GM21381 (cell line): ENCODE data around the gene HORMAD2.
"Not testable (repeated sequence)": the region's sequence is repeated elsewhere in the genome, so short reads cannot be mapped to it uniquely, and the experiment has no call there.

Experiments
- ATAC-seq: cut with Tn5 transposase; IDR thresholded peaks from one replicate; pipeline ENCODE4 v1.9.1; 2021; ENCODE audit warnings: mild to moderate bottlenecking, moderate library complexity; ENCODE audit not compliant: unreplicated experiment

Gene HORMAD2

DNA sequence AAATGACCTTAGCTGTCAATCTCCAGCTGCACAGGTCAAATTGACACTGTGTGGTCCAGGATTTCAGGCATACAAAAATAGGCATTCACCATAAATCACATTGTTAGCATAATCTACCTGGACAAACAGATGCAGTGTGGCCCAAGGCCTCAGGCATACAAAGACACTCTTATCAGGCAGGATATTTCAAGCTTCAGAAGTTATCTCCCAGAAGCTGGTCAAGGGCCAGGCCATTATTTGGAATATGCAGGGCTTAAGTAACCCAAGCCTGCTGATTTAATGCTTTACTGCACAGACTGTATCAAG, 25.5 kb upstream of the HORMAD2 start:
- ATAC-seq, result no peak

DNA sequence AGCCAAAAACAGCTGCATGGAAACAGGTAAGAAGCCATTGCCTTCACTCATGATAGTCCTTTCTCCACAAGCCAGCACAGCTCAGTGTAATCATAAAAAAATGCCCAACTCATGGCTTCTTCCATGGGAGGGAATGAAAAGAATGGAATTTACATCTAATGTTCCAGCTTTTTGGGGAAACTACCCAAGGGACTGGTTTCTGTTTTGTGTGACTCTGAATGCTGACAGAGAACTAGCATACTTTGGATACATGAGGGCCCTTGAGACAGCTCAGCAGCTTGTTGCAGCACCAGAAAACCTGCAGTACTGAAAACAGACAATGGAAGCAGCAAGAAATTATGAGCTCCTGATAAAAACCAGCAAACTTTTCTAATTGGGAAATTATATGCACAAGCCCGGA, 24.2 kb upstream of the HORMAD2 start:
- no peak for ATAC-seq

DNA sequence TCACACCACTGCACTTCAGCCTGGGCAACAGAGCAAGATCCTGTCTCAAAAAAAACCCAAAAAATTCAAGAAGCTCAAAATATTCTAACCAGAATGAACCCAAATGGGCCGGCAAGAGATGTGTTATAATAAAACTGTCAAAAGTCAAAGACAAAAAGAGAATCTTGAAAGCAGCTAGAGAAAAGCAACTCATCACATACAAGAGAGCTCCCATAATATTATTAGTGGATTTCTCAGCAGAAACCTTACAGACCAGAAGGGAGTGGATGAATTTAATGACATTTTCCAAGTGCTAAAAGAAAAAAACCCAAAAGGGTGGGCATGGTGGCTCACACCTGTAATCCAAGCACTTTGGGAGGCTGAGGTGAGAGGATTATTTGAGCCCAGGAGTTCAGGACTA, 22.9 kb upstream of the HORMAD2 start:
- no peak for ATAC-seq

DNA sequence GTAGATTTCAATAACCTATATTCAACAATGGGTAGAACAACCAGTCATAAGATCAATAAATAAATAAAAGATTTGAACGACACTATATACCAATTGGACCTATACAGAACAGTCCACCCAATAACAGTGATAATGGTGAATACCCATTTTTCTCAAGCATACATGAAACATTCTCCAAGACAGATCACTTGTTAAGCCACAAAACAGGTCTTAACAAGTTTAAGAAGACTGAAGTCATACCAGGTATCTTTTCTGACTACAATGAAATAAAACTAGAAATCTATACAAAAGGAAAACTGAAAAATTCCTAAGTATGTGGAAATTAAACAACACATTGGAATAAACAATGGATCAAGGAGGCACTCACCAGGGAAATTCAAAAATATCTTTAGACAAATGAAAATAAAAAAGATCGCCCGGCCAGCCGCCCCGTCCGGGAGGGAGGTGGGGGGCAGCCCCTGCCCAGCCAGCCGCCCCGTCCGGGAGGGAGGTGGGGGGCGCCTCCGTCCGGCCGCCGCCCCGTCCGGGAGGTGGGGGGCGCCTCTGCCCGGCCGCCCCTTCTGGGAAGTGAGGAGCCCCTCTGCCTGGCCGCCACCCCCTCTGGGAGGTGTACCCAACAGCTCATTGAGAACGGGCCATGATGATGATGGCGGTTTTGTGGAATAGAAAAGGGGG, 20.8 kb upstream of the HORMAD2 start:
- ATAC-seq, result not testable (repeated sequence)

DNA sequence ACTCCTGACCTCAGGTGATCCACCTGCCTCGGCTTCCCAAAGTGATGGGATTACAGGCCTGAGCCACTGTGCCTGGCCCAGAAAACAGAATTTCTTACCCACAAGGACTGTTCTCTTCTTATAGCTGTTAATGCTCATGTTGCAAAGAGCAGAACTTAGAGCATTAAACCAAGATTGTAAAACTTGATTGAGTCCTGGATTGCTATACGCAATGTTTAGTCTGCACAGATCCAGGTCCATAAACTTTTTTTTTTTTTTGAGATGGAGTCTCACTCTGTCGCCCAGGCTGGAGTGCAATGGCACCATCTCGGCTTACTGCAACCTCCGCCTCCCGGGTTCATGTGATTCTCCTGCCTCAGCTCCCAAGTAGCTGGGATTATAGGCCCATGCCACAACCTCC, 19.2 kb upstream of the HORMAD2 start:
- ATAC-seq, result not testable (repeated sequence)

DNA sequence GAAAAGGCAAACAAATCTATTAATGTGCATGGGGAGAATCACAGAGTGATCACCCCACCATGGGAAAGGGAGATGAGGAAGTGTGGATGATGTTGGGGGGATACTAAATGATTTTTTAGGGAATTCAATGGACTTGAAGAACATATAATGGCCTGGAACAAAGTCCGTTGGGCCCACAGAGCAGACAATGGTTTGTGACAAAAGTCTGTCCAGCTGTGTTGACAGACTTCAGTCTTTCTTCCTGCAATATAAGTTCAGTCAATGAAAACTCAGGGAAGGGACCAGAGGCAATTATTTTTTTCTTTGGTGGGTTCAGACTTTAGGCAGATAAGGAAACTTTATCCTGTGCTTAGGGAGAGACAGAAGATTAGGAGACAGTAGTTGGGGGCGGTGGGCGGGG, 18.0 kb upstream of the HORMAD2 start:
- no peak for ATAC-seq

DNA sequence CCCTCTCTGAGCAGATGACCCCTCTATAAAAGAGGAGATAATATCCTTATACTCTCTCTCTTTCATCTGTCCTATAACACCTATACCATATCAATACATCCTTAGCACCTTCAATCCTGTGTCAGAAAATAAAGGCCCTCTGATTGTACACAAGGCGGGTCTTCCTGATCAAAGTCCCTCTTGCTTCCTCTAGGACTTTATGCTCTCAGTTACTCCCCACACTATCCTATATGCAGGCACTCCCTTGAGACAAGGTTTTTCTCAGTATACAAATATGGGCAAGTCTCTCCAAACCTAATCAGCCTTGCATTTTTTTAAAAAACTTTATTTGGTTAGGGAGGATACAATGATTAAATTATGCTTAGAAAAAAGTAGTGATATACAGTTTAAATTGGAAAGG, 17.3 kb upstream of the HORMAD2 start:
- no peak for ATAC-seq

DNA sequence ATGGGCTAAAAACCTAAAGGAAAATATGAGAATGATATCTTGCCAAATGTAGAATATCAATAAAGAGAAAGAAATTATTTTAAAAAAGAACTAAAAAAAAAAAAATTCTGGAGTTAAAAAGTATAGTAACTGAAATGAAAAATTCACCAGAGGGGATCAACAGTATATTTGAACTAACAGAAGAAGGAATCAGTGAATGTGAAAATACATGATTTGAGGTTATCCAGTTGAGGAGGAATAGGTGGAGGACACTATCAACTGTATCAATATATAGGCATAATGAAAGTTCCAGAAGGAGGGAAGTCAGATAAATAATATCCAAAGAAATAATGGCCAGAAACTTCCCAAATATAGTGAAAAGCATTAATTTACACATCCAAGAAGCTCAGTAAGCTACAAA, 16.1 kb upstream of the HORMAD2 start:
- ATAC-seq, result no peak

DNA sequence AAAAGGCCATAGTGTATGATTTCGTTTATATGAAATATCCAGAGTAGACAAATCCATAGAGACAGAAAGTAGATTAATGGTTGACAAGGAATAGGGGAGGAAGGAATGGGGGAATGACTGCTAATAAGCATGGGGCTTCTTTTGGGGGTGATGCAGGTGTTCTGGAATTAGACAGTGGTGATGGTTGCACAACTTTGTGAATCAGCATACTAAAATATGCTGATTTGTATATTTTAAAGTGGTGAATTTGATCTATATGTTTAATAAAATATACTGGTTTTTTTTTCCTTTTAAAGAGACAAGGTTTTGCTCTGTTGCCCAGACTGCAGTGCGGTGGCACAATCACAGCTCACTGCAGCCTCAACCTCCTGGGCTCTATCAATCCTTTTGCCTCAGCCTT, 6.5 kb upstream of the HORMAD2 start:
- ATAC-seq, result no peak

DNA sequence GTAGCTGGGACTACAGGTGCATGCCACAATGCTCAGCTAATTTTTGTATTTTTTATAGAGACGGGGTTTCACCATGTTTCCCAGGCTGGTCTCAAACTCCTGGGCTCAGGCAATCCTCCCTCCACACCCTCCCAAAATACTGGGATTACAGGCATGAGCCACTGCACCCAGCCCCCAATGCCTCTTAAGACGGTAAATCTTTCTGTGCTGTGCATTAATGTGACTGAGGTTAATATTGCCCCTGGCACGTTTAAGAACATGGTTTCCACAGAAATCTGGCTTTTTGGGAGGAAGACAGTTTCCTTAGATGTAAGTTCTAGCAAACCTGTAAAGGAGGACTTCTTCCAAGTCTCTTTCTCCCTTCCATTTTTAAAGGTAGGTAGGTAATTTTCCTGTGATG, 6.1 kb upstream of the HORMAD2 start:
- ATAC-seq, result no peak

DNA sequence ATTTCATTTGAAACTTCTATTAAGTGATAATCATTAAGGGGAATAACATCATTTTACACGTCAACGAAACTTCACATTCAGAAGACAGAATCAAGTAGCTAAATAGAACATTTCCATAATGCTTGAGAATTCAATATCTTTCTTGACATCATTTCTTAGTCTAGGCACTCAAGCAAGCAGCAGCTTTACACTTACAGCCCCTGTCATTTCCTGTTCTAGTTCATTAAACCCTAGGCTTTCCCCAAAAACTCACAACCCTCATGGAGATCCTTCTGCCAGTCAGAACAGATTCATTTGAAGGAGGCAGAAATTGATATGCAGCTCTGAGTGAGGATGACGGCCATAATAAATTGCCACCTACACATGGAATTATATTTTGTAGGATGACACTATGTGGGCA, 5.3 kb upstream of the HORMAD2 start:
- no peak for ATAC-seq

DNA sequence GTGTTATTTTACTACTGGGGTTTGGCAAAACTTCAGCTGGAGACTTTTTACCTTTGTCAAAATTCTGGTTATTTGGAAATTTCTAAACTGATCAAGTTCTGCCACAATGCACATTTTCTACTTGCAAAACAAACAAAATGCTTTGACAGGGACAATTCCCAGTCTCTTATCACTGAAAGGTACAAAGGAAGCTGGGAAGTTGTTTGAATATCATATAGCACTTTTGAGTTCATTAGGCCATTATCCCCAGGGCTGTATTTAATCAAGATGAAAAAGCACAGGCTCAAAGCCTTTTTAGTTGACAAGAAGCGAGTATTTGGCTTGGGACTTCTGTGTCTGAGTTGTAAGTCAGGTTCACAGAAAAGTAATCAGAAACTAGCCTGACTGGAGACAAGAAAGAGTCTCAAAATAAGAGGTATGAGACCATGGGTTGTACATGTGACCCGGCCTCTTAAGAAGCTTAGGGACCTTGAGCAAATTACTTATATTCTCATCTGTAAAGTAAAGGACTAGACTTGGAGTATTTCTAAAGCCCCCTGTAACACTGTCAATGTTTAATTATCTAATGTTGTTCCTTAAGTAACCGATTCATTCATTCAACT, 2.9 kb upstream of the HORMAD2 start:
- no peak for ATAC-seq

DNA sequence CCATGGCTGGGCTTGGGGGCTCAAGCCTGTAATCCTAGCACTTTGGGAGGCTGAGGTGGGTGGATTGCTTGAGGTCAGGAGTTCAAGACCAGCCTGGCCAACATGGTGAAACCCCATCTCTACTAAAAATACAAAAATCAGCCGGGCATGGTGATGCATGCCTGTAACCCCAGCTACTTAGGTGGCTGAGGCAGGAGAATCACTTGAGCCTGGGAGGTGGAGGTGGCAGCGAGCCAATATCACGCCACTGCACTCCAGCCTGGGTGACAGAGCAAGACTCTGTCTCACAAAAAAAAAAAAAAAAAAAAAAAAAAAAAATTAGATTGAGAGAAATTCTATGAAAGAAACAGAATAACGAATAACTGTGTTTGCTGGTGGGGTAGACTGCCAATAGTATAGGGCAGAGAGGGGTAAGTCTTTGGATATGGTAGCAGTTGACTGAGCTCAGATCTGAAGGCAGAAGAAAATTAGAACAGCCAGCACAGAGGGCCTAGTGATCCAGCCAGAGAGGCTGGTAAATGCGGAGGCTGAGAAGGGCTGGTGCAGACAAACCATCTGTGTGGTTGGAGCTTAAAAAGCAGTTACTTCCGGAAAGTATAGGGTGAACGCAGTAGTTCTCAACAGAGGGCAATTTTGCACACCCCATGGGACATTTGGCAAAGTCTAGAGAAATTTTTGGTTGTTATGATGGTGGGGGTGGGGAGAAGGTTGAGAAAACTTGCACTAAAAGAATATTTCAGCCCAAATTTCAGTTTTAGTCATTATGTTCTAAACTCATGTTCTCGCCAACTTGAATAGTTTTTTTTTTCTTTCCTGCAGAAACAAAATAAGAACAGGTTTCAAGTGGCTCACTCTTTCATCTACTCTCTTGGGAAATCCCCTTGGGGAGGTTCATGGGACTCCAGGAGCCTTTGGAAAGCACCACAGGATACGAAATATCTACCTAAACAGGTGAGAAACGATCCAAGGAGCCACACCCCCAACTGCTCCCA, 1.6 kb upstream of the HORMAD2 start:
- no peak for ATAC-seq

DNA sequence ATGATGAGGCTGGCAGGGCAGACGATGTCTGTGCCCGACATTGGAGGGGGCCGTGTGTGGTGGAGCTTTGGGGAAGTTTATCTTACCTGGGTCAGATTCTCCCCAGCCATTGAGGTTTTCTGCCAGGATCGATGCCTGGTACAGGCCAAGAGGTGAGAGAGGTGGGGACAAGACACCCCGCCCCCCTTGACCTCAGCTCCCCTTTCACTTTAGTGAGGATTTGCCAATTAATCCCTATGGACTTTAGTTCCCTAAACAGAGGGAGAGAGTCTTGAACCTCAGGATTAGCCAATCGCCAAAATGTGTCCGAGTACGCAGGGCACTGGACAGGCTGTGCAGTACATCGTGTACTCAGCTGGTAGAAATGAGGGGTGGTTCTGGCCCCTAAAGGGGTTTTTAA, 541 bp downstream of the HORMAD2 start:
- ATAC-seq, result no peak

DNA sequence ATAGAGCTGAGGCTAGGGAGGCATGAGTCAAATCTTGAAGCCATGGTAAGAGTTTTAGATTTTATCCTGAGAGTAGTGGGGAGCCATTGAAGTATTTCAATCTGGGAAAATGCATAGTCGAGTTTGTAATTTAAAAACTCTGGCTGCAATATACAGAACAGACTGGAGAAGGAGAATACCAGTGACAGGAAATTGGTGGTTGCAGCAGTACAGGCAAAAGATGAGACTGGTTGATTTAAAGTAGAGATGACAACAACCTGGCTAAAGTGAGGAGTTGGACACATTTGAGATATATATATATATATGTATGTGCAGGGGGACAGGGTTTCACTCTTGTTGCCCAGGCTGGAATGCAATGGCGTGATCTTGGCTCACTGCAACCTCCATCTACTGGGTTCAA, 6.2 kb downstream of the HORMAD2 start:
- ATAC-seq, result no peak

DNA sequence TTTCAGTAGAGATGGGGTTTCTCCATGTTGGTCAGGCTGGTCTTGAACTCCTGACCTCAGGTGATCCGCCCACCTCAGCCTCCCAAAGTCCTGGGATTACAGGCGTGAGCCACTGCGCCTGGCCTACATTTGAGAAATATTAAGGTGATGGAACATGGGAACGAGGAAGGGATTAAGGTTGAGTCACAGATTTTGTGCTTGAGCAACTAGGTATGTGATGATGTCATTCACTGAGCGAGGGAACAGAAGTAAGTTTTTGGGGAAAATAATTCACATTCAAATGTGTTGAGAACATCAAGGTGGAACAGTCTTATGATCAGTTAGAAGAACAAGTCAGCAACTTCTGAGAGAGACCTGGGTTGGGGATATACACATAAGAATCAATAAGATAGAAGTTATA, 6.8 kb downstream of the HORMAD2 start:
- not testable (repeated sequence) for ATAC-seq

DNA sequence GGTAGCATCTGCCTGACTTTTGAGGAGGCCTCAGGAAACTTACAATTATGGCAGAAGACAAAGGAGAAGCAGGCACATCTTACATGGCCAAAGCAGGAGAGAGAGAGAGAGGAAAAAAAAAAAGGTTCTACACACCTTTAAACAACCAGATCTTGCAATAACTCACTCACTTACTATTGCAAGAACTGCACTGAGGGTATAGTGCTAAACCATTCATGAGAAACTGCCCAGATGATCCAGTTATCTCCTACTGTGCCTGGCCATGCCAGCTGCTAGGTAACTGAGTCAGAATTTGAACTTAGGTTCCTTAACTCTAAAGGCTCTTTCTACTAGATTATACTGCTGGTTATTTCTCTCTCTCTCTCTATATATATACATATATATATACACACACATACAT, 7.3 kb downstream of the HORMAD2 start:
- ATAC-seq, result no peak

DNA sequence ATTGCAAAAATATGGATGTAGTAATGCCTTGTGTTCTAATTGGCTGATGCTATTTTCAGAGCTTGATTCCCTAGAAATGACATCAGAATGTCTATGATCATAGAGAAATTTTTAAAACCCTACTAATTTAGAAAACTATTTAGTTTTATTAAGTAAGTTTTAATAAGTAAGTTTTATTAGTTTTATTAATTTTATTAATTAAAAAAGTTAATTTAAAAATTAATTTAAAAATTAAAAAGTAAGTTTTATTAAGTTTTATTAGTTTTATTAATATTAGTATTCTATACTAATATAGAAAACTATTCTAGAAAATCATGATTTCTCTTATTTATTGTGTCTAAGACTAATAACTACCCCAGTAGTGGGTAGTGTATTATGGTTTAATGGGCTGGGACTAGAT, 8.2 kb downstream of the HORMAD2 start:
- ATAC-seq, result no peak

DNA sequence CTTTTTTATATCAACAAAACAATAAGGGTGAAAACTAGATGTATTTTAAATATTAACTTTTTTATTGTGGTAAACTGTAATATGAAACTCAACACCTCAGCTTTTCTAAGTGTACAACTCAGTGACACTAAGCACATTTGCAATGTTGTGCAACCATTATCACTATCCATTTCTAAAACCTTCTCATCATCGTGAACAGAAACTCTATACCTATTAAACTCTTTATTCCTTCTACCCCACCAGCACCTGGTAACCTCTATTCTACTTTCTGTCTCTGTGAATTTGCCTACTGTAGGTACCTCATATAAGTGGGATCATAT, 9.4 kb downstream of the HORMAD2 start:
- ATAC-seq, result no peak

DNA sequence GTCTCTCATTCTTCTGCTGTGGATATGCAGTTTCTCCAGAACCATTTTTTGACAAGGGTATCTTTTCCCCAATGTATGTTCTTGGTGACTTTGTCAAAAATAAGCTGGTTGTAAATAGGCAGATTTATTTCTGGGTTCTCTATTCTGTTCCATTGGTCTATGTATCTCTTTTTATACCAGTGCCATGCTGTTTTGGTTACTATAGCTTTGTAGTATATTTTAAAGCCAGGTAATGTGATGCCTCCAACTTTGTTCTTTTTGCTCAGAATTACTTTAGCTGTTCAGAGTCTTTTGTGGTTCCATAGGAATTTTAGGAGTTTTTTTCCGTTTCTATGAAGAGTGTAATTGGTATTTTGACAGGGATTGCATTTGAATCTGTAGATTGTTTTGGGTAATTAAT, 12.4 kb downstream of the HORMAD2 start:
- ATAC-seq, result no peak

DNA sequence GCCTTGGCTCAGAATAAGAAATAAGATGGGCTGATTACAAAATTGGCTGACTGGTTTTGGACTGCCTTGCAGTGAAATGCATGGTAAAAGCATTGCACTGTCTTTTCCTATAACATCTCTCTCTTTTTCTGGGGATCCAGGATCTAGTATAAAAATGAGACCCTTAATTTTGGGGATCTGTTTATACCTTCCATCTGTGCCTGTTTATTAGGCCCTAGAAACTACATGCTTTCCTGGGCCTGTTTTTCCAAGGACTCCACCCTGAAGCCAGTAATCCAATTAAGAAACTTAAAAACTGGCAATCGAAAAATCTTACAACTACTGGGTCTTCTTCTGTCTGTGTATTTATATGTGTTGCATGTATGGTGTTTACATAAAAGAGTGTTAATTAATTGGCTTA, 14.5 kb downstream of the HORMAD2 start:
- ATAC-seq, result no peak

DNA sequence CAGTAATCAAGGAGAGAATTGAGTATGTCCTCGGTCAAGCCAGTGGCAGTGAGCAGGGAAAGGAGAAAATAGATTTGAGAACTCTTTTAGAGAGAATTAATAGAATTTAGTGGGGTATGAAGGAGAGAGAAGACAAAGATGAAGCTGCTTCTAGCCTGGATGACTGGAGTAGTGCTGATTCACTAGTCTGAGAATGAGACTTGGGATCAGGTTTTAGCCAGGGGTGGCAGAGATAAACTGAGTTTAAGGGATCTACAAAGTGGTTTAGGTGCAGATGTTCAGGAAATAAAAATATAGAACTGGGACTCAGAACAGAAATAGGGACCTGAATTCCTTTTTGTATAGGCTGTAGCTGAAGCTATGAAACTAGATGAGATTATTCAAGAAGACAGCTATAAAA, 17.6 kb downstream of the HORMAD2 start:
- ATAC-seq, result no peak
